ENCODE results near the gene CNNM4. TPM values are rescaled to one million over a fixed set of nuclear protein-coding genes. Genes with fewer than 3 reads are reported as not detected.

CNNM4 gene
- polyA plus RNA-seq, 1 of the 3 experiments (the other 2 are of a cell fraction) = 5.5 TPM

DNA sequence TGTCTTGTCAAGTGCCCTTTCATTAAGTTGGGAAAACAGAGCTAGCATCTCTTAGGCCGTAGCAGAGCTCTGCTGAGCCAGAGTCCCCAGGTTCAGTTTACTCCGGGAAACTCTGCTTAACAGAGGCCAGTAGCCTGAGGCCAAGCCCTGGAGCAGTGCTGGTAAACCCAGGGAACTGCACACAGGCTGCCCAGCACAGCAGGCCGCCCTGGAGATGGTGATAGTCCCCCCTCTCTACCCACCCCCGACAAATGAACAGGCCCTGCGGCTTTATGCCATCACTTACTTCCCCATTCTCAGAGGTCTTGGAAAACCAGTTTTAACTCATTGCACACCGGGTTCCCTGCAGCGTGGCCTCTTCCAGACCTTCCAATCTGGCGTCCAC, 3.5 kb downstream of the CNNM4 start:
- Histone ChIP-seq H4K20me1 (ENCODE audit: insufficient read depth) (no peaks in the 10 kb centered on the region), H3K4me3 (ENCODE audit: low read depth in 2 of 2, low read length in 1 of 2) (peak overlapping the region; percentile 32 to 74), H3K9me2 (no peaks in the 10 kb centered on the region), H3K27ac (ENCODE audit: low read depth in 2 of 2, low read length in 1 of 2) (peak overlapping the region in 1 of 2 experiments; percentile 53; a peak in 1 of 4 replicates), H3K9ac (0 out of 2 replicates have a peak overlapping the region, but pooled peaks have one; percentile 21), H3K4me2 (peak overlapping the region; percentile 96), H2AFZ (ENCODE audit: low read depth) (peak overlapping the region; percentile 69), H3K4me1 (ENCODE audit: control insufficient read depth in 1 of 2, insufficient read depth in 2 of 2, low read depth in 1 of 2, low read length in 1 of 2) (peaks cover 16 to 38% of the 10 kb centered on the region in 2 experiments; a peak in 2 of 4 replicates), H3K27me3 (ENCODE audit: insufficient read depth) (no peaks in the 10 kb centered on the region), H3F3A (replicated peaks; ENCODE audit: insufficient read depth) (no peaks in the 10 kb centered on the region), H3K36me3 (replicated peaks in 1 of 2; ENCODE audit: control insufficient read depth in 1 of 2, insufficient read depth in 2 of 2, low read length in 1 of 2) (no peaks in the 10 kb centered on the region), H3K79me2 (ENCODE audit: insufficient read depth) (peaks cover 7% of the 10 kb centered on the region; the same call in 1 of the 2 replicates), H3K9me3 (no peaks in the 10 kb centered on the region)
- 63% methylated on average over 8 of the region's 8 CpGs for WGBS (ENCODE audit: low lambda C conversion rate)
- DNase-seq = peak; percentile 57
- TF ChIP-seq FOXM1 (IDR thresholded peaks at IDR 0.05; ENCODE audit: low read depth) (no peak), RCOR1 (IDR thresholded peaks at IDR 0.05; ENCODE audit: low read length) (no peak), TCF12 (IDR thresholded peaks at IDR 0.05) (no peak), NFIC (IDR thresholded peaks at IDR 0.05; ENCODE audit: borderline replicate concordance) (no peak), GATA2 (CRISPR knock-in tag; IDR thresholded peaks at IDR 0.05) (no peak), GABPA (IDR thresholded peaks at IDR 0.05; ENCODE audit: low read depth) (no peak), MEF2A (IDR thresholded peaks at IDR 0.05; ENCODE audit: borderline replicate concordance, low read depth) (no peak), TEAD4 (IDR thresholded peaks at IDR 0.05; ENCODE audit: borderline replicate concordance, insufficient read depth) (no peak), SIN3A (IDR thresholded peaks at IDR 0.05; ENCODE audit: borderline replicate concordance, low read depth, low read length) (no peak), MXI1 (IDR thresholded peaks at IDR 0.05; ENCODE audit: low read depth, low read length) (no peak), NRF1 (IDR thresholded peaks at IDR 0.05; ENCODE audit: low read depth, low read length) (no peak), FOXJ3 (CRISPR knock-in tag; IDR thresholded peaks at IDR 0.05) (no peak), CHD2 (IDR thresholded peaks at IDR 0.05; ENCODE audit: low read length, partially characterized antibody) (no peak), RAD21 (IDR thresholded peaks at IDR 0.05; ENCODE audit: low read length) (no peak)
- TF ChIP-seq, protein P1, sequence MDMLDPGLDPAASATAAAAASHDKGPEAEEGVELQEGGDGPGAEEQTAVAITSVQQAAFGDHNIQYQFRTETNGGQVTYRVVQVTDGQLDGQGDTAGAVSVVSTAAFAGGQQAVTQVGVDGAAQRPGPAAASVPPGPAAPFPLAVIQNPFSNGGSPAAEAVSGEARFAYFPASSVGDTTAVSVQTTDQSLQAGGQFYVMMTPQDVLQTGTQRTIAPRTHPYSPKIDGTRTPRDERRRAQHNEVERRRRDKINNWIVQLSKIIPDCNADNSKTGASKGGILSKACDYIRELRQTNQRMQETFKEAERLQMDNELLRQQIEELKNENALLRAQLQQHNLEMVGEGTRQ (IDR thresholded peaks at IDR 0.05; ENCODE audit: borderline replicate concordance, low read depth, low read length) = no peak
- TF ChIP-seq, protein P2, sequence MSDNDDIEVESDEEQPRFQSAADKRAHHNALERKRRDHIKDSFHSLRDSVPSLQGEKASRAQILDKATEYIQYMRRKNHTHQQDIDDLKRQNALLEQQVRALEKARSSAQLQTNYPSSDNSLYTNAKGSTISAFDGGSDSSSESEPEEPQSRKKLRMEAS (IDR thresholded peaks at IDR 0.05; ENCODE audit: low read depth) = no peak
- TF ChIP-seq, protein P3, sequence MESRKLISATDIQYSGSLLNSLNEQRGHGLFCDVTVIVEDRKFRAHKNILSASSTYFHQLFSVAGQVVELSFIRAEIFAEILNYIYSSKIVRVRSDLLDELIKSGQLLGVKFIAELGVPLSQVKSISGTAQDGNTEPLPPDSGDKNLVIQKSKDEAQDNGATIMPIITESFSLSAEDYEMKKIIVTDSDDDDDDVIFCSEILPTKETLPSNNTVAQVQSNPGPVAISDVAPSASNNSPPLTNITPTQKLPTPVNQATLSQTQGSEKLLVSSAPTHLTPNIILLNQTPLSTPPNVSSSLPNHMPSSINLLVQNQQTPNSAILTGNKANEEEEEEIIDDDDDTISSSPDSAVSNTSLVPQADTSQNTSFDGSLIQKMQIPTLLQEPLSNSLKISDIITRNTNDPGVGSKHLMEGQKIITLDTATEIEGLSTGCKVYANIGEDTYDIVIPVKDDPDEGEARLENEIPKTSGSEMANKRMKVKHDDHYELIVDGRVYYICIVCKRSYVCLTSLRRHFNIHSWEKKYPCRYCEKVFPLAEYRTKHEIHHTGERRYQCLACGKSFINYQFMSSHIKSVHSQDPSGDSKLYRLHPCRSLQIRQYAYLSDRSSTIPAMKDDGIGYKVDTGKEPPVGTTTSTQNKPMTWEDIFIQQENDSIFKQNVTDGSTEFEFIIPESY (IDR thresholded peaks at IDR 0.05; ENCODE audit: borderline replicate concordance, low read depth) = no peak
- TF ChIP-seq, protein P4, sequence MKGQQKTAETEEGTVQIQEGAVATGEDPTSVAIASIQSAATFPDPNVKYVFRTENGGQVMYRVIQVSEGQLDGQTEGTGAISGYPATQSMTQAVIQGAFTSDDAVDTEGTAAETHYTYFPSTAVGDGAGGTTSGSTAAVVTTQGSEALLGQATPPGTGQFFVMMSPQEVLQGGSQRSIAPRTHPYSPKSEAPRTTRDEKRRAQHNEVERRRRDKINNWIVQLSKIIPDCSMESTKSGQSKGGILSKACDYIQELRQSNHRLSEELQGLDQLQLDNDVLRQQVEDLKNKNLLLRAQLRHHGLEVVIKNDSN (IDR thresholded peaks at IDR 0.05; ENCODE audit: borderline replicate concordance, low read depth) = no peak
- TF ChIP-seq, protein P5, sequence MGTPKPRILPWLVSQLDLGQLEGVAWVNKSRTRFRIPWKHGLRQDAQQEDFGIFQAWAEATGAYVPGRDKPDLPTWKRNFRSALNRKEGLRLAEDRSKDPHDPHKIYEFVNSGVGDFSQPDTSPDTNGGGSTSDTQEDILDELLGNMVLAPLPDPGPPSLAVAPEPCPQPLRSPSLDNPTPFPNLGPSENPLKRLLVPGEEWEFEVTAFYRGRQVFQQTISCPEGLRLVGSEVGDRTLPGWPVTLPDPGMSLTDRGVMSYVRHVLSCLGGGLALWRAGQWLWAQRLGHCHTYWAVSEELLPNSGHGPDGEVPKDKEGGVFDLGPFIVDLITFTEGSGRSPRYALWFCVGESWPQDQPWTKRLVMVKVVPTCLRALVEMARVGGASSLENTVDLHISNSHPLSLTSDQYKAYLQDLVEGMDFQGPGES (IDR thresholded peaks at IDR 0.05; ENCODE audit: low read depth, low read length) = no peak
- ChIA-PET CTCF (interaction anchor here (0.6 to 6.8 kb wide), 15 partner anchors 10 to 210 kb away, joined by 3 to 58 read pairs (median 4); partner anchors contain the start of gene ANKRD39), POLR2A (no interaction called here)
